Inferior parietal cortex (tissue), 1 donor: ENCODE data around the gene CASP14.
A peak's percentile ranks its signal among the peaks of the same experiment; 100 is the strongest.
"Not testable (repeated sequence)": the region's sequence is repeated elsewhere in the genome, so short reads cannot be mapped to it uniquely, and the experiment has no call there.

Experiments used
- DNase-seq: peaks from one replicate; pipeline ENCODE4 v3.0.0-alpha.2; 2016; ENCODE audit errors: extremely low spot score

Gene CASP14

DNA sequence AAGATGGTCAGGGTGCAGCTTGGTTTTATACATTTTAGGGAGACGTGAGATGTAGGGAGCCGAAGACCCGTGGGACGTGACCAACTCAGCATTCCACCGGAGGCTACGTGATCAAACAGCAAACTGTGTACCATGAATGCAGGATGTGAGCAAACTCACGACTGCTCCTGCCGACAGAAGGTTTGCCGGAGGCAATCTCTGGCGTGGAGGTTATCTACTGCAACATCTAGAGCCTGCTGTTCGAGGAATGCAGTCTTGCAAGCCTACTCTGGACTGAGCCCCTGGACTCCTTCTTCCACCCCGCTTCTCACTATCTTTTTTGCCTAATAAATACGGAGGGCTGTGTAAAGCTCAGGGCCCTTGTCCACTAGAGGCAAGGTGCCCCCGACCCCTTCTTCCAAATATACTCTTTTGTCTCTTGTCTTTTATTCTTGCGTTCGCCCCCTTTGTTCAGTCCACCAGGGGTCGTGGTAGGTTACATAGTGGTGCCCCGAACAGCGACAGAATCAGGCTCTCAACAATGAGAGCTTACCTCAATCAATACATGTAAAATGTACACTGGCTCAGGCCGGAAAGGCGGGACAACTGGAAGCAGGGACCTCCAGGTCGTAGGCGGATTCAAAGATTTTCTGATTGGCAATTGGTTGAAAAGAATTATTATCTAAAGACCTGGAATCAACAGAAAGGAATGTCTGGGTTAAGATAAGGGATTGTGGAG, 23.8 kb downstream of the CASP14 start:
- DNase-seq, result no peak

DNA sequence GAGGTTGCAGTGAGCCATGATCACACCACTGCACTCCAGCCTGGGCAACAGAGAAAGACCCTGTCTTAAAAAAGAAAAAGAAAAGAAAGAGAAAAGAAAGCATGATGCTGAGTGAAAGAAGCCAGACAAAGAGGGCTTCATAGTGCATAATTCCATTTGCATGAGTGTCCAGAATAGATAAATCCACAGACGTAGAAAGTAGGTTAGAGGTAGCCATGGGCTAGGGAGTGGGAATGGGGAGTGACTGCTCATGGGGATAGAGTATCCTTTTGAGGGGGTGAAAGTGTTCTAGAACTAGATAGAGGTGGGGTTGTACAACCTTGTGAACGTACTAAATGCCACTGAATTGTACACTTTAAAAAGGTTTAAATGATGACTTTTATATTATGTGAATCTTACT, 25.1 kb downstream of the CASP14 start:
- no peak for DNase-seq

DNA sequence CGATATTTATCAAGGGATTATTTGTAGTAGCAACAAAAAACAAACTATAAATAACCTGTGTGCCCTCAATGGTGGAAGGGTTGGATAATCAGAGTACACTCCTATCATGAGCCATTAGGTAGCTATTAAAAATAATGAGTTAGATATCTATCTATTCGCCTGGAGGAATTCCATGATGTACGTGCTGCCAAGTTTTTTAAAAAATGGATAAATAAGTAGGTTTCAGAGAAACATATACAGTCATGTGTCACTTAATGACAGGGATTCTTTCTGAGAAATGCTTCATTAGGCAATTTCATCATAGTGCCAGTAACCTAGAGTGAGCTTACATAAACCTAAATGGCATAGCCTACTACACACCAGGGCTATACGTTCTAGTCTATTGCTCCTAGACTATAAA, 26.5 kb downstream of the CASP14 start:
- DNase-seq, result no peak

DNA sequence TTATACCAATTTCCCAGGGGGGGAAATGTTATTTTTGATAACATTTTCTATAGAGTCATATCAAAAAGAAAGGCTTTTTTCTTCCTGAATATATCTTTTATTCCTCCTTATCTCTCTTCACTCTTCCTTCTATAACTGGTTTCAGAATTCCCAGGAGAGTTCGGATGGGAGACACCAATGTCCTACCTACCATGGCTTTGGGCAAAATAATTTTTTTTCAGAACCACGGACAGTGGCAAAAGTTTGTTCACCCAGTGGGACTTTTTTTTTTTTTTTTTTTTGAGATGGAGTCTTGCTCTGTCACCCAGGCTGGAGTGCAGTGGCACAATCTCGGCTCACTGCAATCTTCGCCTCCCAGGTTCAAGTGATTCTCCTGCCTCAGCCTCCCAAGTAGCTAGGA, 30.7 kb downstream of the CASP14 start:
- DNase-seq, result not testable (repeated sequence)

DNA sequence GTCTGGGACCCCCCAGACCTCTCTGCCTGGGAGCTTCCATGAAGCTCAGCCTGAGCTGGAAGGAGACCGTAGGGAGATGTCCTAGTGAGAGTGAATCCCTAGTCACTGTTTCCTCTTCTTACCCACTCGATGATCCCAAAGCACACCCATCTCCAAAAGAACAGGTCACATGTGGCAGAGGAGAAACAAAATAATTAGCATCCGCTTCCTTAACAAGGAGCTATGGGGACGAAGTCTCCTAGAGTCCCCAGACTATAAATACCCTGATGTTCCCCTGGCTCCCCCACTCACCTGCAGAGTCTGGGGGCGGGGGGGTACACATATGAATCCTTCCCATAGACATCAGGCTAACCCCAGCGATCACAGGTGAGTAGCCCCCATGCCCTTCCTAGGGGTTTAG, 32.6 kb downstream of the CASP14 start, which contains the start of gene OR1I1:
Gene OR1I1 (plus strand): TSS at position 301 of the 400 bp plus-strand sequence. CDS start 4,855 bp downstream, outside the sequence.
- DNase-seq, result no peak

DNA sequence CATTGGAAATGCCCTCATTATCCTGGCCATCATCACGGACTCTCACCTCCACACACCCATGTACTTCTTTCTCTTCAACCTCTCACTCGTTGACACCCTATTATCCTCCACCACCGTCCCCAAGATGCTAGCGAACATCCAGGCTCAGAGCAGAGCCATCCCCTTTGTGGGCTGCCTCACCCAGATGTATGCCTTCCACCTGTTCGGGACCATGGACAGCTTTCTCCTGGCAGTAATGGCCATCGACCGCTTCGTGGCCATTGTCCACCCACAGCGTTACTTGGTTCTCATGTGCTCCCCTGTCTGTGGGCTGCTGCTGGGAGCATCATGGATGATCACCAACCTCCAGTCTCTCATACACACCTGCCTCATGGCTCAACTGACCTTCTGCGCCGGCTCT, 37.9 kb downstream of the CASP14 start:
- no peak for DNase-seq

DNA sequence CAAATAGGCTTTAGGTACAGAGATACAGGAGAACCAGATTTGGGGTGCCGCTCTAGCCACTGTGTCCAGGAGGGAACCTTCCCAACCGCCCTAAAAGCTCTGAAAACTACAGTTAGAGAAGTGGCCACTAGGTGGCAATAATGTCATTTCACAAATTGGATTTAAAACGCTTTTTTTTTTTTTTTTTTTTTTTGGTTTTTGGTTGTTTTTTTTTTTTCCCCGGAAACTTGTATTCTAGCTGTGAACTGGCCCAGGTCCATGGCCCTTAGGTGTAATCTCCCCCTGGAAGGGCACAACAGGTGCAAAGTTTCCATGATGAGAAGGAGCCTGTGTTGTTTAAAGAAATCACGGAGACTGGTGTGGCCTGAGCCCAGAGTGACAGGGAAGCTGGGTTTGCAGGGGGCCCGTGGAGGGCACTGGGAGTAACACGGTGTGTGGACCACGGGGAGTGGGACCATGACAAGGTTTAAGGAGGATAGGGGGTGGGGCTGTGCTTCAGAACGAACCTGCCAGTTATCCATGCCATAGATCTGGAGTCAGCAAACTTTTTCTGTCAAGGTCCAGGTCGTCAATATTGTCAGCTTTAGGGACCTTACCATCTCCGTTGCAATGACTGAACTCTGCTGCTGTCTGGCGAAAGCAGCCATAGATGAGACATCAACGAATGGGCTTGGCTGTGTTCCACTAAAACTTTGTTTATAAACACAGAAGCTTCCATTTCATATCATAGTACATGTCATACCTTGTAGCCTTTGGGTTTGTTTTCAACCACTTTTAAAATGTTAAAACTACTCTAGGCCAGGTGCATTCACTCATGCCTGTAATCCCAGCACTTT, 42.9 kb downstream of the CASP14 start:
- peak; percentile 74 for DNase-seq

DNA sequence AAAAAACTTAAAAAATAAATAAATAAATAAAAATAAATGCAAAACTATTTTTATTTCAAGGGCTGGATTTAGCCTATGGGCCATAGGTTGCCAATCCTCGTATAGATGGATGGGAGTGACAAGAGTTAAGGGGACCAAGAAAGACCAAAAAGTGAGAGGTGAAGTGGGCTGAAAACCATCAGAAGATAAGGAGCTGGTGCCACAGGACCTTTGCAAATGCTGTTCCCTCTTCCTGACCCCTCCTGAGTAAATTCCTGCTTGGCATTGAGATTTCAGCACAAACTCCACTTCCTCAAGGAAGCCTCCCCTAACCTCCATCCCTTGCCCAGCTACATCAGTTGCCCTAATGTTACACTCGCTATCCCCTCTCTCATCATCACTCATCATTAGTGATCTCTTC, 43.7 kb downstream of the CASP14 start:
- no peak for DNase-seq

DNA sequence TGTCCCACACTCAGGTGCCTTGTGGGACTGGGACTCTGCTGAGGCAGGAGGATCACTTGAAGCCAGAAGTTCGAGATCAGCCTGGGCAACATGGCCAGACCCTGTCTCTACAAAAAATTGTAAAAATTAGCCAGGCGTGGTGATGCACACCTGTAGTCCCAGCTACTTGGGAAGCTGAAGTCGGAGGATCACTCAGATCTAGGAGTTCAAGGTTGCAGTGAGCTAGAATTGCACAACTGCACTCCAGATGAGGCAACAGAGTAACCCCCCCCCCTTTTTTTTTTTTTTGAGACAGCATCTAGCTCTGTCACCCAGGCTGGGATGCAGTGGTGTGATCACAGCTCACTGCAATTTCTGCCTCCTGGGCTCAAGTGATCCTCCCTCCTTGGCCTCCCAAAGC, 46.9 kb downstream of the CASP14 start:
- no peak for DNase-seq

DNA sequence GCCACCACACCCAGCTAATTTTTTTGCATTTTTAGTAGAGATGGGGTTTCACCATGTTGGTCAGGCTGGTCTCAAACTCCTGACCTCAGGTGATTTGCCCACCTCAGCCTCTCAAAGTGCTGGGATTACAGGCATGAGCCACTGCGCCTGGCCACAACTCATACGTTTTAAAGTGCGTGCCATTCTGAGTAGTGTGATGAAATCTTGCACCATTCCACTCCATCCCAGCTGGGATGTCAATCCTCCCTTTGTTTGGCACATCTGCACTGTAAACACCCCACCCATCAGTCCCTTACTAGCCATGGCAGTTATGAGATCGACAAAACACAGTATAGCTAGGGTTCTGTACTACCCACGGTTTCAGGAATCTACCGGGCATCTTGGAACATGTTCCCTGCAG, 48.7 kb downstream of the CASP14 start:
- DNase-seq, result not testable (repeated sequence)

DNA sequence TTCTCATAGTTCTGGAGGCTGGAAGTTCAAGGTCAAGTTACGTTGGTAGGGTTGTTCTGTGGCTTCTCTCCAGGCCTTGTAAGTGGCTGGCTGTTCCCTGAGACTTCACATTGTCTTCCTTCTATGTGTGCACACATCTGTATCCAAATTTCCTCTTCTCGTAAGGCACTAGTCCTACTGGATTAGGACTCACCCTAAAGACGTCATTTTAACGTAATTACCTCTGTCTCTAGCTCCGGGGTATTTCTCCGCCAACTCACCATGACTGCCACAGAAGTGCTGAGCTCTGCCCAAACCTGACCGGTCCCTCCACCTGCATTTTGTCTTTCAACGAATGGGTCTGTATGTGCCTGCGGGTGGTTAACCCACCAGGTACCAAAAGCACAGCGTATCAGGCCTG, 49.2 kb downstream of the CASP14 start:
- DNase-seq, result no peak

DNA sequence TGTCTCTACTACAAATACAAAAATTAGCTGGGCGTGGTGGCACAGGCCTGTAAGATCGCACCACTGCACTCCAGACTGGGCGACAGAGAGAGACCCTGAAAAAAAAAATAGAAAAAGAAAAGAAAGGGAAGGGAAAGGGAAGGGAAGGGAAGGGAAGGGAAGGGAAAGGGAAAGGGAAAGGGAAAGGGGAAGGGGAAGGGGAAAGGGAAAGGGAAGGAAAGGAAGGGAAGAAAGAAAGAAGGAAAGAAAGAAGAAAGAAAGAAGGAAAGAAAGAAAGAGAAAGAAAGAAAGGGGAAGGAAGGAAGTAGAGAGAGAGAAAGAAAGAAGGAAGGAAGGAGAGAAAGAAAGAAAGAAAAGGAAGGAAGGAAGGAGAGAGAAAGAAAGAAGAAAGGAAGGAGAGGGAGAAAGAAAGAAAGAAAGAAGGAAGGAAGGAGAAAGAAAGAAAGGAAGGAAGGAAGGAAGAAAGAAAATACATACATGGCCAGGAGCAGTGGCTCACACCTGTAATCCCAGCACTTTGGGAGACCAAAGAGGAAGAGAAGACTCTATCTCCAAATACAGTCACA, 49.8 kb downstream of the CASP14 start:
- no peak for DNase-seq

DNA sequence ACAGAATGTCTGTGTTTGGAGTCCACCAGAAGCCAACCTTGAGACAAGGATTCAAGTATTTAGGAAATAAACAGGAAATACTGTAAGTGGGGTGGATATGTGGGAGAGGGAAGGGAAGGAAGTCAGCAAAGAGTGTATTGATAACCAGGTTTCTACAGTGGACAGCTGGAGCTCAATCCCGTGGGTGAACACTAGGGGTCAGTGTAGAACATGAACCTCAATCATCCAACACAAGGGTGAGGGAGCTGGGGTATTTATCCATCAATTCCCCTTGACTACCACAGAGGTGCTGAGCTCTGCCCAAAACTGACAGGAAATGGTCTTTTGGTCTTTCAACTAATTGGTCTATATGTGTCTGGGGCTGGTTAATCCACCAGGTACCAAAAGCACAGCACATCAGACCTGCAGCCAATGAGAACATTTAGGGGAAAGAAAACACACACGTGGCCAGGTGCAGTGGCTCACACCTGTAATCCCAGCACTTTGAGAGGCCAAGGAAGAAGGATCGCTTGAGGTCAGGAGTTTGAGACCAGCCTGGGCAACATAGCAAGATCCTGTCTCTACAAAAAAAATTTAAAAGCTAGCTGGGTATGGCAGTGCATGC, 52.3 kb downstream of the CASP14 start:
- DNase-seq, result no peak

DNA sequence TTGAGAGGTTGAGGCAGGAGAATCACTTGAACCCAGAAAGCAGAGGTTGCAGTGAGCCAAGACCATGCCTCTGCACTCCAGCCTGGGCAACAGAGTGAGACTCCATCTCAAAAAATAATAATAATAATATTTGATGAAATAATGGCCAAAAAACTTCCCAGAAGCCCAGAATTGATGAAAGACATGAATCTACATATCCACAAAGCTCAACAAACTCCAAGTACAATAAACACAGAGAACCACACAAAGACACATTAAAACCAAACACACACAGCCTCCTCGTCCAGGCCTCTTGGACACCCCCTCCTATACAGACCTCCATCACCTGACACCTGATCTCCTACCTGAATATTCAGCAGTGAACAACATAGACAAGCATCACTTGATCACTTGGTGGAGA, 54.7 kb downstream of the CASP14 start:
- no peak for DNase-seq

DNA sequence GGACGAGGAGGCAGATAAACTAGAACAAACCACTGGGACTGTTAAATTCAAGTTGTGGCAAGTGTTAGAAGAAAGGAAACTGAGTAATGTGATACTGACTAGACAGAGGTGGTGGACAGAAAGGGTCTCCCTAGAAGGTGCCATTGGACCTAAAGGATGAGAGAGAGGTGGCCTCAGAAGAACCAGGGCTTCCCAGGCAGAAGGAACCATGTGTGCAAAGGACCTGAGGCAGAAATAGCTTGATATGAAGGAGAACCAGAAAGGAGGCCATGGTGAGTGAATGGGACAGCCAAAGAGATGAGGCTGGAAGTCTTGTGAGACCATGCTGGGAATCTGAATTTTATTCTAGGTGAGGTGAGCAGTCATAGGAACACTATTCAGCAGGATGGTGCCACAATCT, 55.1 kb downstream of the CASP14 start:
- no peak for DNase-seq

DNA sequence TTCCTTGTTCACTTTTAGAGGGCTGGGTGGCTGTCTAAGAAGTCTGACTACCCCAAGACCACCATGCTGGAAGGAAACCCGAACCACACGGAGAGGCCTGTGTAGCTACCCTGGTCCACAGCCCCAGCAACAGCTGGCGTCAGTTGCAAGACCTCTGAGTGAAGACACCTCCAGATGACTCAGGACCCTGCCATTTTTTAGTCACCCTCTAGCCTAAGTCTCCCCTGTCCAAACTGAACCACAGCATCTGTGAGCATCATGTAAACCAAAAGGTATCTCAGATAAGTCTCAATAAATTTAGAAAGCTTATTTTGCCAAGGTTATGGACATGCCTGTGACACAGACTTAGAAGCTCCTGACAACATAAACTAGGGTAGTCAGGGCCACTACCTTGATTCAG, 55.8 kb downstream of the CASP14 start:
- DNase-seq, result no peak

DNA sequence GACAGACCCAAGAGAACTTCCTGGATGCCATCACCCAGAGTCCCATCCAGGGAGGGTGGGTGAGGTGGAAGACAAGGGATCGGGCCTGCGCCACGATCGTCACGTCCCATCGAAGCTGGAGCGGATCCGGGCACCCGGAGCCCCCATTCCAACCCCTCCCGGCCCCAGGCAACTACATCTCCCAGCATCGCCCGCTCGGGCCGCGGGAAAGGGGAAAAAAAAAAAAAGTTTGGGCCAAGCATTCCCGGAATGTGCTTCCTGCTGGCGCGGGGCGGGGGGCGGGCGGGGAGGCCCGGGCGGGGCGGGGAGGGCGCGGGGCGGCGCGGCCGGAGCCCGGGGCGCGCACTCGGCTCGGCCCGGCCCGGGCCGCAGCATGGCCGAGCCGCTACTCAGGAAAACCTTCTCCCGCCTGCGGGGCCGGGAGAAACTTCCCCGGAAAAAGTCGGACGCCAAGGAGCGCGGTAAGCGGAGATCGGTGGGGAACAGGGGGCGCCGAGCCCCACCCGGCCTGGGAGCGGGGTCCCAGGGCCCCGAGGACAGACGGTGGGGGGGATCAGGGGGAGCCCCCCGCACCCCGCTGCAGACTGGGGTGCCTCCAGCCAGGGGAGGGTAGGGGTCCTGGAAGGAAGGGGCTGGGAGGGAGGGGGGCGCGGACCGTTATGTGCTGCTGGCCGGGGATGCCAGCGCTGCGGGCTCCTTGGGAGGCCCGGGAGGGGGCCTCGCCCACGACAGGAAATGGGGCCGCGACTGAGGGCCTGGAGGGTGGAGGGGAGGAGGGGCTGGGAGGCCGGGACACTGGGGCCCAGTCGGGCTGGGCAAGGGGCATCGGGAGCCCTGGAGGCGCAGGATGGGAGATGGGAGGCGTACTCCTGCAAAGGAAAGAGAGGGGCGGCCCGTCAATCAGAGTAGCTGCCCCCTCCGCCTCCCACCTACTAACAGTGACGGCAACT, 58.1 kb downstream of the CASP14 start, which contains the start of gene SYDE1:
Gene SYDE1 (plus strand): TSS at position 341 of the 950 bp plus-strand sequence. CDS start 33 bp downstream, at position 374.
- no peak for DNase-seq
